NCI-H1417 treated with DMSO at 0.1 percent for 48 hours (cell line): Measurements from ENCODE around the gene RUNDC3A.
"Not testable (repeated sequence)": the region's sequence is repeated elsewhere in the genome, so short reads cannot be mapped to it uniquely, and the experiment has no call there.

Source experiments
- DNase-seq: peaks from one replicate; lab custom pipeline; 2025; lab: John Stamatoyannopoulos, UW

Gene RUNDC3A

GRCh38 chr17:44318077-44318892 is 9.9 kb downstream of the RUNDC3A start:
- no peak for DNase-seq

- no peak for DNase-seq
These were observed 11.7 kb downstream of the RUNDC3A start for GRCh38 chr17:44320066-44320465.

GRCh38 chr17:44321246-44322120 is 13.1 kb downstream of the RUNDC3A start:
- no peak for DNase-seq

DNA sequence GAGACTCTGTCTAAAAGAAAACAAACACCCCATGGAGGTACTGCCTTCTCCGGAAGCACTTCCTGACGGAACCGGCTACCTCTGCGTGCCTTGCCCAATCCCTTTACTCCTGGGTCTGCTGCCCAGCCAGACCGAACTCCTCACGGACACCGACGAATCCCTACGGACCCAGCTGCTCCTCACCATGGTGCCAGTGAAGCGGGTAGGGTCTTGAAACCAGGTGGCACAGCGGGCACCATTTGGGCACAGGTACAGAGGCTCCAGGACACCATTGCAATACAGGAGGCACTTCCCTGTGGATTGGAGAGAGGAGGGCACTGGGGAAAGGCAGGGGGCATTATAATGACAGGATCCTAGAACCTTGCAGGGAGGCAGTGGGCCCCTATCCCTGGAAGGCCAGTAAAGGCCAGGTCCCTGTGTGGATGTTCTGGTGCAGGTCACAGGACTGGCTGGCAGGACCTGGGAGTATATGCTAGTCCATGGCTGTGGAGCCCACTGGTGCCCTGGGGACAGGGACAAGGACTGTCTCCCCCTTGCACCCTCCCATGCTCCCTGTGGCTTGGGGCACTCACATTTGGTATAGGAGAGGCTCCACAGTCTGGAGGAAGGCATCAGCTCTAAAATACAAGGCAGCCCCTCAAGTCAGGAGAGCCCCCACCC is 14.0 kb downstream of the RUNDC3A start:
- DNase-seq: no peak

GRCh38 chr17:44323359-44324091 is 15.1 kb downstream of the RUNDC3A start:
- no peak for DNase-seq

GRCh38 chr17:44324092-44324570 is 15.7 kb downstream of the RUNDC3A start:
- no peak for DNase-seq

GRCh38 chr17:44324571-44325275 is 16.3 kb downstream of the RUNDC3A start, which contains the start of gene SLC25A39:
TSS of gene SLC25A39 (minus strand) at chr17:44324823. CDS start at chr17:44323562, 1,261 bp downstream.
- peak; percentile 18 for DNase-seq

GRCh38 chr17:44326861-44327444 is 18.6 kb downstream of the RUNDC3A start:
- peak; percentile 76 for DNase-seq

- DNase-seq: no peak
These were observed 19.5 kb downstream of the RUNDC3A start for GRCh38 chr17:44327715-44328449.

DNA sequence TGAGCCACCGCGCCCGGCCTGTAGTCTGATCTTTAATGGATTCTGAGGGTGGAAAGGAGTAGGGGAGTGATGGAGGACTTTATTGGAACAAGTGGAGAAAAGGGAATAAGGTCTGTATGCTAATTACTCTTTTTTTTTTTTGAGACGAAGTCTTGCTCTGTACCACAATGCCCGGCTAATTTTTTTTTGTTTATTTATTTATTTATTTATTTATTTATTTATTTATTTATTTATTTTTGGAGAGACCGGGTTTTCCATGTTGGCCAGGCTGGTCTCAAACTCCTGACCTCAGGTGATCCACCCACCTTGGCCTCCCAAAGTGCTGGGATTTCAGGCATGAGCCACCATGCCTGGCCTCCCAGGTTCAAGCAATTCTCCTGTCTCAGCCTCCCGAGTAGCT is 21.1 kb downstream of the RUNDC3A start:
- DNase-seq: not testable (repeated sequence)

GRCh38 chr17:44330263-44330662 is 21.9 kb downstream of the RUNDC3A start:
- not testable (repeated sequence) for DNase-seq

GRCh38 chr17:44331249-44331760 is 22.9 kb downstream of the RUNDC3A start:
- DNase-seq: peak; percentile 21

GRCh38 chr17:44333371-44333770 is 25.0 kb downstream of the RUNDC3A start:
- no peak for DNase-seq

DNA sequence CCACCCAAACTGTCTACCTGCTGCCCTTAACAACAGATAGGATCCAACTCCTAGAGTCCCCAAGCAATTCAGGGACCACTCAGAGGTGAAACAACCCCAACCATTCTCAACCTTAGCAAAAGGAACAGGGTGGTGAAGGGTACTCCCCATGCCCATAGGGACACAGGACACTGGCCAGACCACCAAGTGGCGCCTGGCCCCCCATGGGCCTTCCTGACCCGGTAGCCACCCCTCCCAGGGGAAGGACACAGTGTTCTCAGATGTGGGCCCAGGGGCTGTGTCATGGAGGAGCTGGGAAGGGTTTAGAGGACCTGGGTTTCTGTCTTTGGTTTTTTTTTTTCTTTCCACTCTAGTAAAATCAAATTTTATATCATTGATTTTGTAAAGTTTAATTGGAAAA is 25.9 kb downstream of the RUNDC3A start:
- no peak for DNase-seq

DNA sequence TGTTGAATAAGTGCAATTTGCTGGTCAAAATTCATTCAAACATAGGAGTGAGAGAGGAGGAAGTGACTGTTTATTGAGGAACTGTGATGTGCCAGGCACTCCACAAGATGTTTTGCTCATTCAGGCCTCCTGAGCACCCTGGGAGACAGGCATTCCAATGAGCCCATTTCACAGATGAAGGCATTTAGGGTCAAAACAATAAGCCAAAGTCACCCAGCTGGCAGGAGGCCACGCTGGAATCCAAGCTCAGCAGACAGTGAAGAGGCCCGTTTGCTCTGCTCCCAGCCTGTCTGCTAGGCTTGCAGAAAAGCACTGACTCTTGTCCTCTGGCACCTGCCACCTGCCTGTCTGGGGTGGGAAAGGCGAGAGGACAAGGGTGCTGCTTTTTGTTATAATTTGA is 26.3 kb downstream of the RUNDC3A start:
- no peak for DNase-seq

DNA sequence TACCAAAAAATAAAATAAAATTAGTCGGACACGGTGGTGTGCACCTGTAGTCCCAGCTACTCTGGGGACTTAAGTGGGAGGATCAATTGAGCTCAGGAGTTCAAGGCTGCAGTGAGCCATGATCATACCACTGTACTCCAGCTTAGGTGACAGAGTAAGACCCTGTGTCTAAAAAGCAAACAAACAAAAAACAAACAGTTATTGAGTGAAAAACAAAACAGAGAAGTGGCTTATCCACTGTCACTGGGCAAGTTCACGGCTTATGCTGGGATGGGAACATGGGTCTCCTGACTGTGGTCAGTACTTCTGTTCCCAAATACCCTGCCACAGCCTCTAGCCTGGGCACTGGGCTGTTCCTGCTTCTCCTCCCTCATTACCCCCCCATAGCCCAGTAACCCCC is 27.2 kb downstream of the RUNDC3A start:
- DNase-seq: no peak

DNA sequence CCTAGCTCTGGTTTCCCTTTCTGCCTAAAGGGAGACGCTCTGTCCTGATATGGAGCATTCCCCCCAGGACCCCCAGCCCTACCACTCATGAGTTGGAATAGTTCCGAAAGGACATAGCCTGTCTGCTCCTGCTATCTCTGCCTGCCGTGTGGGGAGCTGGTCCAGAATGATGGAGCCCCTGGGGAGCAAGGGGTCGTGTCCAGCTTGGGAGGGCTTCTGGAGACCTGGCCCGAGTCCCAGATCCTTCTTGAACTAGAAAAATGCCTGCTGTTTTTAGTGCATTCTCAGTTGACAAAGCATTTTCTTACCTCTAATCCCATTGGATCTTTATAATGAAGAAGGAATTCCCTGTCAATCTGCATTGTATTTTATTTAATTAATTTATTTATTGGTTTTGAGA is 27.6 kb downstream of the RUNDC3A start:
- no peak for DNase-seq

DNA sequence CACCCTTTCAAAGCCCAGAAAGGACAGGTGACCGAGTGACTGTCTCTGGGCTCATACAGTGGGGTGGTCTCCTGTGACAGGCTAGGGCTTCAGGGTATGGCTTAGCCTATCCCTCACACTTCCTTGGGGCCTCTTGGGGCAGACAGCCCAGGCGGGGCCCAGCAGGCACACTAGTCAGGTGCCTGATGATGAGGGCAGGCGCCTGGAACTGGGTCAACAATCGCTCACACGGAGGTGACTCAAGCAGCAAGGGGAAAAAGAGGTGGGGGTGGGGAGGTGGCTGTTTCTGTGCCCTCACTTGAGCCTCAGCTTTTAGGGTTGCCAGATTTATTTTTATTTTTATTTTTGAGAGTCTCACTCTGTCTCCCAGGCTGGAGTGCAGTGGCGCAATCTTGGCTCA is 30.3 kb downstream of the RUNDC3A start:
- DNase-seq: no peak

GRCh38 chr17:44340553-44340952 is 32.2 kb downstream of the RUNDC3A start:
- not testable (repeated sequence) for DNase-seq
